ENCODE measurements around the gene EMC7. TPM values are rescaled to one million over a fixed set of nuclear protein-coding genes. Genes with fewer than 3 reads are reported as not detected.
A peak's percentile ranks its signal among the peaks of the same experiment; 100 is the strongest.

EMC7 gene
- polyA plus RNA-seq, 1 donor (not counting 4 experiments of a cell fraction or from before 2014, with no cell fraction given), result 101 TPM

- H3K4me3 ChIP-seq (ENCODE audit: control insufficient read depth in 2 of 3, extremely low read depth in 1 of 3, insufficient read depth in 2 of 3, low read depth in 1 of 3, low read length in 3 of 3), result no peak overlapping the region
- H3K27me3 ChIP-seq (ENCODE audit: control insufficient read depth, extremely low read depth, insufficient read depth, low read length), result no peaks in the 10 kb centered on the region
- dilution Hi-C loops (cut with MboI; ENCODE audit: extremely low pct_ligation_motif_present, low sequenced_read_pairs), result no loop called here
- peak overlapping the region; percentile 8 for H3K4me2 ChIP-seq (ENCODE audit: control insufficient read depth, extremely low read depth, insufficient read depth, low read depth, low read length)
- TF ChIP-seq EZH2 (IDR thresholded peaks at IDR 0.05; ENCODE audit: low read length) (no peak), CTCF (optimal IDR thresholded peaks at IDR 0.05 in 1 of 3, IDR thresholded peaks at IDR 0.05 in 1 of 3, conservative IDR thresholded peaks at IDR 0.05 in 1 of 3; ENCODE audit: extremely low read depth in 1 of 3, insufficient read depth in 2 of 3, low read length in 3 of 3) (no peak)
- no peaks in the 10 kb centered on the region for H3K9me1 ChIP-seq (ENCODE audit: control insufficient read depth, extremely low read depth, insufficient read depth, low read length)
- H4K20me1 ChIP-seq (ENCODE audit: control insufficient read depth, extremely low read depth, insufficient read depth, low read length), result no peaks in the 10 kb centered on the region
- no peak overlapping the region for H3K9ac ChIP-seq (ENCODE audit: control insufficient read depth, extremely low read depth, insufficient read depth, low read length)
- no peak overlapping the region for H2AFZ ChIP-seq (ENCODE audit: control insufficient read depth, low read length)
- H3K4me1 ChIP-seq (ENCODE audit: control insufficient read depth, extremely low read depth, insufficient read depth, low read length), result peaks cover 8% of the 10 kb centered on the region
- H3K9me3 ChIP-seq (ENCODE audit: control insufficient read depth, low read depth, low read length), result no peaks in the 10 kb centered on the region
- DNase-seq (ENCODE audit: low read depth, low spot score), result no peak
- H3K36me3 ChIP-seq (ENCODE audit: control insufficient read depth in 2 of 2, extremely low read depth in 1 of 2, insufficient read depth in 2 of 2, low read length in 2 of 2), result no peaks in the 10 kb centered on the region
- H3K27ac ChIP-seq (ENCODE audit: control insufficient read depth, insufficient read depth, low read length), result no peak overlapping the region
- no peaks in the 10 kb centered on the region for H3K79me2 ChIP-seq (ENCODE audit: control insufficient read depth, insufficient read depth, low read length)
- FAIRE-seq, result no peak
These were observed 52.5 kb downstream of the EMC7 start for GRCh38 chr15:34049112-34049511.

- no peaks in the 10 kb centered on the region for H3K9me1 ChIP-seq (ENCODE audit: control insufficient read depth, extremely low read depth, insufficient read depth, low read length)
- no peaks in the 10 kb centered on the region for H4K20me1 ChIP-seq (ENCODE audit: control insufficient read depth, extremely low read depth, insufficient read depth, low read length)
- H2AFZ ChIP-seq (ENCODE audit: control insufficient read depth, low read length), result no peak overlapping the region
- H3K27me3 ChIP-seq (ENCODE audit: control insufficient read depth, extremely low read depth, insufficient read depth, low read length), result no peaks in the 10 kb centered on the region
- no peak overlapping the region for H3K9ac ChIP-seq (ENCODE audit: control insufficient read depth, extremely low read depth, insufficient read depth, low read length)
- TF ChIP-seq EZH2 (IDR thresholded peaks at IDR 0.05; ENCODE audit: low read length) (no peak), CTCF (optimal IDR thresholded peaks at IDR 0.05 in 1 of 3, IDR thresholded peaks at IDR 0.05 in 1 of 3, conservative IDR thresholded peaks at IDR 0.05 in 1 of 3; ENCODE audit: extremely low read depth in 1 of 3, insufficient read depth in 2 of 3, low read length in 3 of 3) (no peak)
- peaks cover 8% of the 10 kb centered on the region for H3K4me1 ChIP-seq (ENCODE audit: control insufficient read depth, extremely low read depth, insufficient read depth, low read length)
- H3K27ac ChIP-seq (ENCODE audit: control insufficient read depth, insufficient read depth, low read length), result no peak overlapping the region
- no peaks in the 10 kb centered on the region for H3K36me3 ChIP-seq (ENCODE audit: control insufficient read depth in 2 of 2, extremely low read depth in 1 of 2, insufficient read depth in 2 of 2, low read length in 2 of 2)
- no peaks in the 10 kb centered on the region for H3K79me2 ChIP-seq (ENCODE audit: control insufficient read depth, insufficient read depth, low read length)
- DNase-seq (ENCODE audit: low read depth, low spot score), result no peak
- no peak for FAIRE-seq
- dilution Hi-C loops (cut with MboI; ENCODE audit: extremely low pct_ligation_motif_present, low sequenced_read_pairs), result no loop called here
- no peaks in the 10 kb centered on the region for H3K9me3 ChIP-seq (ENCODE audit: control insufficient read depth, low read depth, low read length)
- no peak overlapping the region for H3K4me3 ChIP-seq (ENCODE audit: control insufficient read depth in 2 of 3, extremely low read depth in 1 of 3, insufficient read depth in 2 of 3, low read depth in 1 of 3, low read length in 3 of 3)
- H3K4me2 ChIP-seq (ENCODE audit: control insufficient read depth, extremely low read depth, insufficient read depth, low read depth, low read length), result no peak overlapping the region
These were observed 53.5 kb downstream of the EMC7 start for GRCh38 chr15:34047893-34048775.
